ENCODE results near the gene KRT73.

The KRT73 gene

DNA sequence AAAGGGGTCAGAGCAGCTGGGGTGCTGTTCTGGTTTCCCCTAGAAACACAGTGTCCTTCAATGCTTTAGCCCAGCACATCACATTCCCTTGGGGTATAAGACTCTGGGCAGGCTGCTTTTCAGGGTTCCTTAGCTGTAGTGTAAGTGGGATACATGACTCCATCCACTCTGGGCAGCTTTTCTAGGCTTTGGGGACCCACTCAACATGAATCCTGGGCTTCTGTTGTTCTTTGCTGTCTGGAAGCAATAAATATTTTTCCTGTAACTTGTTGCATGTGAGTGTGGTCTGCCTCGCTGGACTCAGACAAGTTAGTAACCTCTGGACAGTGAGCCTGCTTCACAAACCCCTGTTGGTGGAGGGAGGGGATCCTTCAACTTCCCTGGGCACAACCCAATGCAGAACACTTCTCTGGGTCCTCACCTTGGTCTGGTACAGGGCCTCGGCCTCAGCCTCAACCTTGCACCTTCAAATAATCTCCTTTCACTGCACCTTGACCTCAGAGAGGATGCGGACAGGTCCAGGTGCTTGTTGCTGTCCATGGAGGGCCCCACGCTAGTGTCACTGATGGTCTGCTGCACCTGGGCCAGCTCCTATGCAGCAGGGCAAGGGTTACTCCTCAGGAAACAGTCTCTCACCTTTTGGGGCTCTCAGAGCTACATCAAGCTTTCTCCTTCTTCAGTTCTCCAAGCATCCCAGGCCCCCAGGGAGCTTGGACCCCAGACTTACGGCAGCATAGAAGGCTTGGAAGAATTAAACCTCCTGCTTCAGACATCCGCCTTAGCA lies 13.5 kb upstream of the KRT73 start:
- no peak for TF ChIP-seq CTCF (IDR thresholded peaks at IDR 0.05; ENCODE audit: low read length, missing control alignments)
- H3K4me3 ChIP-seq (replicated peaks; ENCODE audit: low read depth, low read length): no peak overlapping the region
- DNase-seq (ENCODE audit: low read depth): no peak

DNA sequence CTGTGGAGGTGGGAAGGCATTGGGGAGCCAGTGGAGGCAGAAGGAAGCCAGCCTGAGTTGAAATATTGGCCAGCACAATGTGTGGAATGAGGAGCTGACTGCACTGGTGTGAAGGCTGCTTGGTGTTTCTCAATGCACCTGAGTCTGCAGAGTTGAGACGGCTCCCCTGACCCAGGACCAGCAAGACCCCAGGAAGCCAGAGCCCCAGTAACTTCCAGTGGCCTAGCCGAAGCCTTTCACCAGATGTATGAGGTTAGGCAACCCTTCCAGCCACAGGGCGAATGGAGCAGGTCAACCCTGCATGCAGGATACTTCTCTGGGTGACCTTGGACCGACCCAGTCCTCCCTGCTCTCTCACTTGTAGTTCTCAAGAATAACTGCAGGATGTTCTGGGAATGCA lies 12.9 kb upstream of the KRT73 start:
- DNase-seq (ENCODE audit: low read depth): no peak
- TF ChIP-seq CTCF (IDR thresholded peaks at IDR 0.05; ENCODE audit: low read length, missing control alignments): no peak

DNA sequence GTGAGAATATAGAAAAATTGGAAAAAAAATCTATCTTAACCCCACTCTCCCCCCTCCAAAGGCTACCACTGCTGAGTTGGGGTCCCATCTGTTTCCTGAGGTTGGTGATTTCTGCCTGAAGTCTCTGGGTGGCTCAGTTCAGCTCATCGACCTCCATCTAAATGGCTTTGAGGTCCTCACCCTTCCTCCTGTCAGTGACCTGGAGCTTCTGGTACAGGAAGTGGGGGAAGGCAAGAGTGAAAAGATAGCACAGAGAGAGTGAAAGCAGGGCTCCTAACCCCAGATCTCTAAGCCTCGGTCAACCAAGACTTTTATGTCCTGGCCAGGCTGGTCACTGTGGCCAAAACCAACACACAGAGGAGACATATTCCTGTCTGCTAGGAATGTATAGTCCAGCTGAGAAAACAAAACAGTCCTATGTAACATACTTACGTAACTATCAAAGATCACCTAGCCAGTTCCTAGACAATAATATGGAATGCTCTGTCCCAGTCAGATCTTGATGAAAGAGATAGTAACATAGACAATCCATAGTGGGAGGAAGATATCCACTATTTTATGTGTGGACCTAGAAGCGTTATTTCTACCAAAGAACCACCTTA lies 12.3 kb upstream of the KRT73 start:
- H3K4me3 ChIP-seq (replicated peaks; ENCODE audit: low read depth, low read length): no peak overlapping the region
- no peak for TF ChIP-seq CTCF (IDR thresholded peaks at IDR 0.05; ENCODE audit: low read length, missing control alignments)
- DNase-seq (ENCODE audit: low read depth): no peak

More for the DNA sequence above, 12.9 kb upstream of the KRT73 start:
- H3K4me3 ChIP-seq (replicated peaks; ENCODE audit: low read depth, low read length): no peak overlapping the region

DNA sequence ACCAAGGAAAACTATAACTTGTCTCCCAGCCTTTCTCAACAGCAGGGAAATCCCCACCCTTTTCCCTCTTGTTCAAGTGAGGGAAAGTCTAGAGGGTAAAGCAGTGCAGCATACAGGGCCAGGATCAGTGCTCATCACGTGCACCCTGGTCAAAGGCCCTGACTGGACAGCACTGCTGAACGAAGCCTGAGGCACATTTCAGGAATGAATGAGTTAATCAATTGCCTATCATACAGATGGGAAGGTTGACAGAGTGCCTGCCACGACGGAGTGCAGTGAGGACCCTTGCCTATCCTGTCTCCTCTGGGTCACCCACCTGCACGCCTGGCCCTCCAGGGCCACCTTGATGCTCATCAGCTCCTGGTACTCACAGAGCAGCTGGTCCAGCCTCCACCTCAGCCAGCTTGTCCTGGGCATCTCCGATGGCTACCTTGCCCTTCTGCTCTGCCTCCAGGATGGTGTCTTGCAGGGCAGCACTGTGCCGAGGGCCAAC lies 11.7 kb upstream of the KRT73 start:
- no peak for DNase-seq (ENCODE audit: low read depth)
- no peak for TF ChIP-seq CTCF (IDR thresholded peaks at IDR 0.05; ENCODE audit: low read length, missing control alignments)
- H3K4me3 ChIP-seq (replicated peaks; ENCODE audit: low read depth, low read length): no peak overlapping the region

DNA sequence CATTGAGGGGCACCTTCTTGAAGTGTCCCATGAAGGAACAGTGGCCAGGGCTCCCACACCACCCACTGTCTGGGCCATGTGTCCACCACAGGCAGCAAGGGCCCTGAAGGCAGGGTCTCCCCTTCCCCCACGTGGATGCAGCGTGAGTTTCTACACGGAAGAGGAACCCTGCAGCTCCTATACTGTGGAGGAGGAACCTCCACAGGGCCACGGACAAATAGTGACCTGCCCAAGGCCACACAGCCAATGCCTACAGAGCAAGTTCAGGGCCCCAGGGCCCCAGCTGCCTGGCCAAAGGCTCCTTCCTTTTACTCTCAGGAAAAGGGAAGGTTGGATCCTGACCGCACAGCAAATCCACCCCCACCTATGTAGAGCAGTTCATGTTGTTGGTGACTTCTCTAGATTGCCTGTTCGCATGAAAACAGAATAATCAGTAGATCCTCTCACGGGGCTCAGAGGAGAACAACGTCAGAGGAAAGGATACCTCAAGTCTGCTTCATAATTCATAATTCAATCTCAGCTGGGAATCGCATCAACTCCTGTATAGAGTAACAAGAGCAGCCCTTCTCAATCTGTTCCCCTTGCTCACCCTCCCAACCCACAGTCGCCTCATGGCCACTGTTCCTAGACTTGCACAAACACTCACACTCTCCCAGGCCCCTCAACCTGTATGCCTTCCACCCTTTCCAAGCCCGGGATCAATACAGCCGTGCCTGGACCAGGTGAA lies 11.1 kb upstream of the KRT73 start:
- TF ChIP-seq CTCF (IDR thresholded peaks at IDR 0.05; ENCODE audit: low read length, missing control alignments): no peak
- H3K4me3 ChIP-seq (replicated peaks; ENCODE audit: low read depth, low read length): no peak overlapping the region
- DNase-seq (ENCODE audit: low read depth): no peak

GRCh38 chr12:52628841-52629240 lies 10.5 kb upstream of the KRT73 start:
- DNase-seq (ENCODE audit: low read depth): no peak
- H3K4me3 ChIP-seq (replicated peaks; ENCODE audit: low read depth, low read length): no peak overlapping the region
- TF ChIP-seq CTCF (IDR thresholded peaks at IDR 0.05; ENCODE audit: low read length, missing control alignments): no peak
